Activated naive CD4-positive, alpha-beta T cell treated with anti-CD3 and anti-CD28 coated beads, Interleukin-2, amount 10 ng/mL, durations not matched to agents 5 hours and 36 hours (primary cell): Measurements from ENCODE around the gene DPH6. TPM values are rescaled to one million over a fixed set of nuclear protein-coding genes. Genes with fewer than 3 reads are reported as not detected.

Source experiments
- microRNA-seq: library from miRNA; unstranded; fragments of <30 nt; microRNA quantifications from one replicate; pipeline ENCODE4 v1.2.0, GENCODE V29; 2022; ENCODE audit warnings: borderline microRNAs expressed, borderline replicate concordance
- total RNA-seq, 2 experiments: library from RNA; stranded (reverse); gene quantifications; one replicate each; pipeline ENCODE4 v1.2.3, GENCODE V29; 2021

The DPH6 gene, protein sequence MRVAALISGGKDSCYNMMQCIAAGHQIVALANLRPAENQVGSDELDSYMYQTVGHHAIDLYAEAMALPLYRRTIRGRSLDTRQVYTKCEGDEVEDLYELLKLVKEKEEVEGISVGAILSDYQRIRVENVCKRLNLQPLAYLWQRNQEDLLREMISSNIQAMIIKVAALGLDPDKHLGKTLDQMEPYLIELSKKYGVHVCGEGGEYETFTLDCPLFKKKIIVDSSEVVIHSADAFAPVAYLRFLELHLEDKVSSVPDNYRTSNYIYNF
- total RNA-seq: 10 to 100 TPM; 11.8 to 12.3 TPM

DNA sequence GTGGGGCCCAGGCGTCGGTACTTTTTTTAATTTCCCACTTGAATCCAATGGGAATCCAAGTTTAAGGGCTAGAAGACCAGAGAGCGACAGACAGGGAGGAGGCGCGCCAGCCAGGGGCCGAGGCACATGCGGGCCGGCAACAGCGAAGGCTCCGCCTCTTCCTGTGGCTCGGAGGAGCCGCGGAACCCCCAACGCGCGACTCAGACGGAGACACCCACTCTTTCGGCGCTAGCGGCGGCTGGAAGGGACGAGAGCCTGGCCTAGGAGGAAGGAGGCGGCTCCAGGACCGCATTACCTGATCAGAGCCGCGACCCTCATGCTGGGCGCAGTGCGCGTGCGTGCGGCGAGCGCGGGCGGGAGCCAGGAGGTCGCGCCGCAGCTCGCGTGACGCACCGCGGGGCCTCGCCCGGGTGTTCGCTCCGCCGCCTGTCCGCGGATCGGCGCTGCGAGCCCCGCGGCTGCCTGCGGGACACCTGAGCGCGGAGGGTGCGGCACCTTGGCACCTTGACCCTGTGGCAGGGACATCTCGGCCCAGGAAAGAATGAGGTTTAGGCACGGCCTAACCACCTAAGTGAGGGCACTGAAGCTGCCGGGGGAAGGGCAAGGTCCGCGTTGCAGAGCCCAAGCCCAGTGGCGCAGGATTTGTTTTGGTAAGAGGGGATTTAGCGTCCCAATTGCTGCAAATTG is at the start of gene DPH6:
Gene DPH6 (minus strand): TSS at position 342 of the 687 bp plus-strand sequence. CDS start 24 bp downstream, at position 318.

Small RNAs within 50 kb of the gene (microRNA-seq; reads per million reads assigned to microRNA genes)
- gene MIR3942: not detected
